Measurements from ENCODE around the gene ADAMTSL2. TPM values are rescaled to one million over a fixed set of nuclear protein-coding genes. Genes with fewer than 3 reads are reported as not detected.

ADAMTSL2 gene
- total RNA-seq, 1 donor from 2014 or later: not detected

GRCh38 chr9:133566382-133566781 is 31.9 kb downstream of the ADAMTSL2 start:
- H3K4me3 ChIP-seq (ENCODE audit: low read depth, low read length): no peak overlapping the region
- no peak for DNase-seq (ENCODE audit: low read depth)
- no peak for TF ChIP-seq CTCF (conservative IDR thresholded peaks at IDR 0.05; ENCODE audit: low read depth, low read length)

GRCh38 chr9:133566817-133567216 is 32.3 kb downstream of the ADAMTSL2 start:
- no peak for TF ChIP-seq CTCF (conservative IDR thresholded peaks at IDR 0.05; ENCODE audit: low read depth, low read length)
- no peak overlapping the region for H3K4me3 ChIP-seq (ENCODE audit: low read depth, low read length)
- no peak for DNase-seq (ENCODE audit: low read depth)

- DNase-seq (ENCODE audit: low read depth): no peak
- H3K4me3 ChIP-seq (ENCODE audit: low read depth, low read length): no peak overlapping the region
- no peak for TF ChIP-seq CTCF (conservative IDR thresholded peaks at IDR 0.05; ENCODE audit: low read depth, low read length)
Measured at GRCh38 chr9:133568186-133568585, 33.7 kb downstream of the ADAMTSL2 start.

GRCh38 chr9:133569121-133569785 is 34.7 kb downstream of the ADAMTSL2 start:
- no peak overlapping the region for H3K4me3 ChIP-seq (ENCODE audit: low read depth, low read length)
- no peak for TF ChIP-seq CTCF (conservative IDR thresholded peaks at IDR 0.05; ENCODE audit: low read depth, low read length)
- DNase-seq (ENCODE audit: low read depth): no peak

DNA sequence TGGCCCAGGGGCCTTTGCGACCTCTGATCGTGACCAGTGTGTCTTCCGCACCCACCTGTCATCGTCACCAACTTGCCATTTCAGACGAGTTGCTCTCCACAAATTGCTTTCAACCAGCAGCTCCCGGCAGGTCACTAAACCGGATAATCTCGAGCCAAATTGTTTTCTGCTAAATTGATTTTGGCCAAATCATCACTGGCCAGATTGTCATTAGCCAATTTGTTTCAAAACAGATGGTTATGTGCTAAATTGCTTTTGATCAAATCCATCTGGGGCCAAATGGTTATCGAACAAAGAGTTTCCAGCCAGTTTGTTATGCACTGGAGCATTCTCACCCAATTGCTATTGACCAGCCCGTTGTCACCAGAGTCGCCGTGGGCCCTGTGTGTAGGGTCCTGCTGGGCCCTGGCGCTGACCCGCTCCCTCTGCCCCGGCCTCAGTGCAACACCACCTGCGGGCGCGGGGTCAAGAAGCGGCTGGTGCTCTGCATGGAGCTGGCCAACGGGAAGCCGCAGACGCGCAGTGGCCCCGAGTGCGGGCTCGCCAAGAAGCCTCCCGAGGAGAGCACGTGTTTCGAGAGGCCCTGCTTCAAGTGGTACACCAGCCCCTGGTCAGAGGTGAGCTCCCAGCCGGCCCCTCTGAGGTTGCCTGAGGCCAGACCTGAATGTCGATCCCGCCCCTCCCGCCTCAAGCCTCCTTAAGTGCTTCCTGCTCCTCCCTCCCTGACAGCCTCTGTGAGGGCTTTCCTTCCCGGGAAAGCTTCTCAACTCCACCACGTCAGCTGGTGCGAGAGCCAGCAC is 35.6 kb downstream of the ADAMTSL2 start:
- no peak for DNase-seq (ENCODE audit: low read depth)
- no peak overlapping the region for H3K4me3 ChIP-seq (ENCODE audit: low read depth, low read length)
- no peak for TF ChIP-seq CTCF (conservative IDR thresholded peaks at IDR 0.05; ENCODE audit: low read depth, low read length)

GRCh38 chr9:133570691-133571080 is 36.2 kb downstream of the ADAMTSL2 start:
- no peak overlapping the region for H3K4me3 ChIP-seq (ENCODE audit: low read depth, low read length)
- no peak for DNase-seq (ENCODE audit: low read depth)
- no peak for TF ChIP-seq CTCF (conservative IDR thresholded peaks at IDR 0.05; ENCODE audit: low read depth, low read length)
